HepG2 (cell line): ENCODE data around the gene SMIM28. TPM values are rescaled to one million over a fixed set of nuclear protein-coding genes. Genes with fewer than 3 reads are reported as not detected.

Experiments
- ATAC-seq: fragments of 200-7000 bp; cut with Tn5 transposase; 3 replicates; pipeline ENCODE4 v1.9.1; 2020; ENCODE audit warnings: mild to moderate bottlenecking, moderate library complexity
- BruUV-seq: library from RNA; stranded (reverse); fragments of 400-500 nt; replicated peaks from 2 replicates; lab custom pipeline; 2021; lab: Mats Ljungman, UMichigan
- CTCF ChIA-PET: fragments of 300-600 bp; formaldehyde crosslinking; extraction: SDS; loops from one replicate; lab custom pipeline; 2021; ENCODE audit warnings: low total read pairs, inconsistent platforms, low intra/inter-chr PET ratio; lab: Yijun Ruan, JAX
- POLR2A ChIA-PET: fragments of 350-600 bp; sonication (Branson Sonifier 250); formaldehyde crosslinking; loops from one replicate; lab custom pipeline; 2020; ENCODE audit warnings: antibody characterized with exemption, inconsistent platforms; lab: Yijun Ruan, JAX
- DNase-seq: peaks from one replicate; pipeline ENCODE4 v3.0.0-alpha.2; 2015; ENCODE audit warnings: low spot score
- FAIRE-seq: peaks from 3 replicates; lab custom pipeline; 2011; peaks lifted over from hg19 to GRCh38; lab: Jason Lieb, UNC
- H2AFZ ChIP-seq: one replicate; pipeline ENCODE4 v1.6.1; 2011; ENCODE audit warnings: low read length, inconsistent platforms
- H3K27ac ChIP-seq: fragments of 300-600 bp; 3 replicates; pipeline ENCODE4 v1.8.0; 2011; ENCODE audit warnings: mixed run types, mild to moderate bottlenecking, mixed read lengths, low read length, inconsistent platforms; ENCODE audit not compliant: insufficient read depth; ENCODE audit errors: extremely low read length
- H3K27me3 ChIP-seq, 2 experiments: fragments of 200-600 bp in 1 of 2; 2 replicates in 1 of 2; 3 replicates in 1 of 2; pipeline versions ENCODE4 v1.6.0 to v1.8.0; 2011; ENCODE audit warnings: low read length in 2 of 2, mild to moderate bottlenecking in 2 of 2, moderate library complexity in 2 of 2, inconsistent platforms in 1 of 2; ENCODE audit not compliant: insufficient read depth in 2 of 2, control insufficient read depth in 1 of 2
- H3K36me3 ChIP-seq, 2 experiments: fragments of 200-600 bp in 1 of 2; replicated peaks in 1 of 2; 2 replicates in 1 of 2; 3 replicates in 1 of 2; pipeline versions ENCODE4 v1.5.1 to v1.8.0; 2011; ENCODE audit warnings: low read length in 2 of 2, inconsistent platforms in 1 of 2; ENCODE audit not compliant: insufficient read depth in 2 of 2, control insufficient read depth in 1 of 2
- H3K4me1 ChIP-seq: 2 replicates; pipeline ENCODE4 v1.5.1; 2012; ENCODE audit warnings: low read length, inconsistent platforms; ENCODE audit not compliant: insufficient read depth
- H3K4me2 ChIP-seq: 2 replicates; pipeline ENCODE4 v1.6.0; 2011; ENCODE audit warnings: low read depth, low read length, inconsistent platforms
- H3K4me3 ChIP-seq, 3 experiments: fragments of 200-600 bp in 1 of 3; sonication (generic), shearing (Covaris generic) in 1 of 3; replicated peaks in 1 of 3; 2 replicates each; pipeline ENCODE4 v1.5.1; 2011 to 2016; ENCODE audit warnings: low read length in 3 of 3, inconsistent platforms in 2 of 3, low read depth in 2 of 3, mild to moderate bottlenecking in 2 of 3, control low read depth in 1 of 3, mixed read lengths in 1 of 3; ENCODE audit not compliant: insufficient read depth in 1 of 3
- H3K79me2 ChIP-seq: one replicate; pipeline ENCODE4 v1.6.1; 2011; ENCODE audit warnings: low read length, inconsistent platforms; ENCODE audit not compliant: insufficient read depth
- H3K9ac ChIP-seq: 2 replicates; pipeline ENCODE4 v1.6.0; 2011; ENCODE audit warnings: mild to moderate bottlenecking, low read depth, low read length, inconsistent platforms; ENCODE audit not compliant: insufficient read depth
- H3K9me3 ChIP-seq: 2 replicates; pipeline ENCODE4 v1.5.1; 2012; ENCODE audit warnings: mild to moderate bottlenecking, low read length
- H4K20me1 ChIP-seq: 2 replicates; pipeline ENCODE4 v1.6.0; 2011; ENCODE audit warnings: inconsistent platforms, mild to moderate bottlenecking, low read length, moderate library complexity; ENCODE audit not compliant: insufficient read depth
- AGO2 ChIP-seq: fragments of 200-400 bp; formaldehyde crosslinking; optimal IDR thresholded peaks from 2 replicates; pipeline ENCODE3; 2017; ENCODE audit warnings: mild to moderate bottlenecking, low read depth, low read length, moderate library complexity
- HOXA3 ChIP-seq: sonication (generic); formaldehyde crosslinking; IDR thresholded peaks from 2 replicates; pipeline ENCODE4 v1.5.0; 2020; ENCODE audit warnings: missing genetic modification reagents
- RBM22 ChIP-seq: fragments of 200-400 bp; formaldehyde crosslinking; optimal IDR thresholded peaks from 2 replicates; pipeline ENCODE3; 2017; ENCODE audit warnings: mild to moderate bottlenecking, low read length, moderate library complexity
- SIN3A ChIP-seq: IDR thresholded peaks from 2 replicates; pipeline ENCODE4 v1.6.1; 2011; ENCODE audit warnings: low read depth, mild to moderate bottlenecking, control low read depth, low read length, borderline replicate concordance
- ZHX2 ChIP-seq, 2 experiments: sonication (generic) in 1 of 2; formaldehyde crosslinking in 1 of 2; IDR thresholded peaks; 2 replicates each; pipeline versions ENCODE4 v1.6.1 to v1.9.0; 2014 to 2022; ENCODE audit warnings: antibody characterized with exemption in 1 of 2, borderline replicate concordance in 1 of 2, inconsistent platforms in 1 of 2, low read depth in 1 of 2, missing genetic modification reagents in 1 of 2
- ZNF547 ChIP-seq: sonication (generic); formaldehyde crosslinking; IDR thresholded peaks from 2 replicates; pipeline ENCODE4 v1.5.1; 2020; ENCODE audit warnings: mild to moderate bottlenecking, missing genetic modification reagents
- WGBS: methylation state at CpG from one replicate; pipeline ENCODE4 v1.1.6; 2017; ENCODE audit warnings: low lambda C conversion rate; 5-methylcytosine and 5-hydroxymethylcytosine counted together
- in situ Hi-C: cut with HindIII; loops from 2 replicates; pipeline ENCODE4 v1.10.0; 2017; ENCODE audit warnings: low pct_unique_long_range_greater_than_20kb; ENCODE audit not compliant: extremely low pct_ligation_motif_present
- intact Hi-C: fragments of 100-400 bp; cut with micrococcal nuclease; formaldehyde crosslinking; loops from one replicate; pipeline ENCODE4 v1.10.0; 2022; ENCODE audit not compliant: unreplicated experiment
- polyA plus RNA-seq, 8 experiments: library from polyadenylated mRNA; depleted of rRNA in 3 of 8; stranded (reverse) in 7 of 8; unstranded in 1 of 8; fragments of >200 nt; fragmentation: Illumina TruSeq in 4 of 8; extraction: Trizol in 4 of 8; gene quantifications; 2 replicates each; pipeline versions ENCODE4 v1.2.1 to v1.2.3, GENCODE V29; 2011 to 2016; ENCODE audit warnings: low read depth in 4 of 8, missing spikeins in 1 of 8, mixed read lengths in 1 of 8; ENCODE audit not compliant: insufficient read depth in 1 of 8
- total RNA-seq, 5 experiments: library from RNA; depleted of rRNA; stranded (reverse); fragments of >200 nt; fragmentation: Illumina TruSeq; extraction: Trizol; gene quantifications; 2 replicates each; pipeline ENCODE4 v1.2.3, GENCODE V29; 2016; ENCODE audit warnings: low read depth in 1 of 5
- TF ChIP-seq, protein P1 (sequence below): sonication (generic); formaldehyde crosslinking; IDR thresholded peaks from 2 replicates; pipeline ENCODE4 v1.5.0; 2020; ENCODE audit warnings: mild to moderate bottlenecking, missing genetic modification reagents
- TF ChIP-seq, protein P2 (sequence below): sonication (generic); formaldehyde crosslinking; IDR thresholded peaks from 2 replicates; pipeline ENCODE4 v1.5.1; 2020; ENCODE audit warnings: mild to moderate bottlenecking, missing genetic modification reagents, moderate library complexity

The SMIM28 gene
- total and polyA plus RNA-seq, 2 of the 13 experiments (the other 11 are each of a cell fraction or from before 2014, with no cell fraction given), result not detected

DNA sequence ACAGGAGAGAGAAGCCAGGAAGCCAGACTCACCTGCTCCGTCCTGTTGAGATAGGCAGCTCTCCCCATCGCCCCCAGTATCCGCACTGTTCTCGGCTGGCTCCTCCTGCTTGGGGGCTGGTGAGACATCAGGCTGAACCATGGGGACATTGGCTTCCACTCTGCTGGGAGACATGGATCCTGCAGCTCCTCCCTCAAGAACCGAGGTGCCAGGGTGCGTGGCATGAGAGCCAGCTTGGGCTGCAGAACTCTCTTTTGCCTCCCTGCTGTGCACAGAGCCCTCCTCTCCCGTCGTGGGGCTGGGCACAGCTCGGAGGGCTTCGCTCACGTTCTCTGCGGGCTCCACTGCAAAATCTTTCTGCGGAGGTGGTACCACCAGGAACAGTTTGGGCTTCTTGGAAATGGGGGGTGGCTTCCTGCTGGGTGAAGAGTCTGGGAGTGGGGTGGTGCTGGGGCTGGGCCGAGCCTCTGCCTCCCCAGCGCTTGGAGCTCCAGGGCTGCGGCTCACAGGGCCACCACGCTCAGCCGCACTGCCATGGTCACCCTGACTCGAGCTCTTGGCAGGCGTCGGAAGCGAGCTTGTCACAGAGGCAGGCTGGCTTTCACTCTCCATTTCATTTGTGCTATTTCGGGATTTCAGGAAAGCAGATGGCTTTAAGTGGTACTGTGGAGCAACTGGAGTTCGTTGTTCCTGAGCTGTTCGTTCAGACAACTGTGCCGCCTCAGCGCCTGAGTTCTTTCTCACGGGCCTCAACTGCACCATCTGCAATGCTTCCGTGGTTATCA, 52.8 kb downstream of the SMIM28 start (continued):
- TF ChIP-seq, protein P1, sequence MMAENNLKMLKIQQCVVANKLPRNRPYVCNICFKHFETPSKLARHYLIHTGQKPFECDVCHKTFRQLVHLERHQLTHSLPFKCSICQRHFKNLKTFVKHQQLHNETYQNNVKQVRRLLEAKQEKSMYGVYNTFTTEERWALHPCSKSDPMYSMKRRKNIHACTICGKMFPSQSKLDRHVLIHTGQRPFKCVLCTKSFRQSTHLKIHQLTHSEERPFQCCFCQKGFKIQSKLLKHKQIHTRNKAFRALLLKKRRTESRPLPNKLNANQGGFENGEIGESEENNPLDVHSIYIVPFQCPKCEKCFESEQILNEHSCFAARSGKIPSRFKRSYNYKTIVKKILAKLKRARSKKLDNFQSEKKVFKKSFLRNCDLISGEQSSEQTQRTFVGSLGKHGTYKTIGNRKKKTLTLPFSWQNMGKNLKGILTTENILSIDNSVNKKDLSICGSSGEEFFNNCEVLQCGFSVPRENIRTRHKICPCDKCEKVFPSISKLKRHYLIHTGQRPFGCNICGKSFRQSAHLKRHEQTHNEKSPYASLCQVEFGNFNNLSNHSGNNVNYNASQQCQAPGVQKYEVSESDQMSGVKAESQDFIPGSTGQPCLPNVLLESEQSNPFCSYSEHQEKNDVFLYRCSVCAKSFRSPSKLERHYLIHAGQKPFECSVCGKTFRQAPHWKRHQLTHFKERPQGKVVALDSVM (CRISPR knock-in tag), result no peak
- no peak for TF ChIP-seq SIN3A
- TF ChIP-seq ZNF547, result no peak
- TF ChIP-seq, protein P2, sequence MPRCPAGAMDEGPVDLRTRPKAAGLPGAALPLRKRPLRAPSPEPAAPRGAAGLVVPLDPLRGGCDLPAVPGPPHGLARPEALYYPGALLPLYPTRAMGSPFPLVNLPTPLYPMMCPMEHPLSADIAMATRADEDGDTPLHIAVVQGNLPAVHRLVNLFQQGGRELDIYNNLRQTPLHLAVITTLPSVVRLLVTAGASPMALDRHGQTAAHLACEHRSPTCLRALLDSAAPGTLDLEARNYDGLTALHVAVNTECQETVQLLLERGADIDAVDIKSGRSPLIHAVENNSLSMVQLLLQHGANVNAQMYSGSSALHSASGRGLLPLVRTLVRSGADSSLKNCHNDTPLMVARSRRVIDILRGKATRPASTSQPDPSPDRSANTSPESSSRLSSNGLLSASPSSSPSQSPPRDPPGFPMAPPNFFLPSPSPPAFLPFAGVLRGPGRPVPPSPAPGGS (CRISPR knock-in tag), result no peak
- TF ChIP-seq AGO2, result peak; percentile 90

DNA sequence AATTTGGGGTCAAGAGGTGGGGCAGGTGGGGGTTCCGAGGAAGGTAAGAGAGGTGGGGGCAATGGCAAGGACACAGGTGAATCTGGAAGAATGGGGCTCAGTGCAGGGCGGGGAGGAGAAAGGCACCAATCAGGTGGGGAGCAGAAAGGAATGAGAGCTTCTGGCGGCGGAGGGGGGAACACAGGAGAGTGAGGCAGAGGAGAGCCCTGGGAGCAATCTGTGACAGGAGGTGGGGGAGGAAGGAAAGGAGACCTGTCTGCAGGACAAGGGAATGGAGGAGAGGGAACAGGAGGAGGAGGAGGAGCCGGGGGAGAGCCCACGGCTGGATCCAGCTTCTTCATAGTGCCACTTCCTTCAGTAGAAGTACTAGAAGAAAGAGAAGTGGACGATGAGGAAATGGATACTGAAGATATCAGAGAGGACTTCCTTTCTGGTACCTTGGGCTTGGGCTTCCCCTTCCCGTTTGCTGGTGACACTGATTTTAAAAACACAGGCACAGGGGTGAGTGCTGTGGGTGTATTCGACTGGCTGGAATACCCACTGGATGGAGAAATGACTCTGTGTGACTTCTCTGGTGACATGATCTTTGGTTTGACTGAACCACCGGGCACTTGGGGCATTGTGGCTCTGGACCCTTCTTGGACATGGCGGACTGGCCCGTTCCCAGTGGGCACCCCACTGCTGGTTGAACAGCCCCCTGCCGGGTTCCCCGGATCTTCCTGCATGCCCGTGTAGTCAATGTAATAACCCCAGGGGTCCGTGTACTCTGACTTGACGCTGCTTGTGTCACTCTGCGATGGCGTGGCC, 53.8 kb downstream of the SMIM28 start:
- in situ Hi-C loops, result loop anchor here (5.0 to 10.0 kb wide), 3 partner anchors 76 to 333 kb away; no protein-coding TSS in a partner anchor
- Histone ChIP-seq H3K4me2 (no peak overlapping the region), H2AFZ (no peak overlapping the region), H4K20me1 (no peaks in the 10 kb centered on the region), H3K4me1 (no peaks in the 10 kb centered on the region), H3K4me3 (no peak overlapping the region), H3K79me2 (no peaks in the 10 kb centered on the region), H3K9ac (no peak overlapping the region), H3K36me3 (peaks cover 43 to 97% of the 10 kb centered on the region in 2 experiments), H3K27ac (no peak overlapping the region), H3K9me3 (no peaks in the 10 kb centered on the region), H3K27me3 (no peaks in the 10 kb centered on the region)
- CTCF ChIA-PET, result interaction anchor here (0.7 kb wide), 1 partner anchor 86 kb away, joined by 3 read pairs; no protein-coding TSS in a partner anchor
- no peak for DNase-seq
- no TSS peak for BruUV-seq
- 98% methylated on average over 17 of the region's 19 CpGs for WGBS
- intact Hi-C loops, result no loop called here
- FAIRE-seq, result no peak
- POLR2A ChIA-PET, result interaction anchor here (1.2 kb wide), 1 partner anchor 87 kb away, joined by 3 read pairs; no protein-coding TSS in a partner anchor
- peak; percentile 6; the same call in 1 of the 3 replicates for ATAC-seq
- TF ChIP-seq RBM22 (peak; percentile 90), ZHX2 (IDR thresholded peaks at IDR 0.05; ENCODE audit: low read depth) (no peak), ZHX2 (CRISPR knock-in tag; IDR thresholded peaks at IDR 0.05; ENCODE audit: borderline replicate concordance) (no peak), HOXA3 (no peak)
